Daoy (cell line): ENCODE results near the gene TBCE. TPM values are rescaled to one million over a fixed set of nuclear protein-coding genes. Genes with fewer than 3 reads are reported as not detected.

Experiments
- total RNA-seq: library from RNA; depleted of rRNA; stranded (reverse); fragments of >200 nt; shearing (Covaris generic); gene quantifications from 2 replicates; pipeline ENCODE4 v1.2.3, GENCODE V29; 2014; rRNA removed

The TBCE gene
- total RNA-seq, 1 experiment from 2014 or later, result 71.7 TPM

Other genes with a start within 250 kb of the TBCE start
- 73.2 and 86.1 TPM in 2 replicates for gene TOMM20, start 238.6 kb upstream of the TBCE start, total RNA-seq
- gene RBM34, start 206.2 kb upstream of the TBCE start, total RNA-seq, result 143 and 261 TPM in 2 replicates
- gene ARID4B, start 39.2 kb upstream of the TBCE start, total RNA-seq, result 18.7 and 22.9 TPM in 2 replicates
- 31.6 and 43.2 TPM in 2 replicates for gene GGPS1, start 38.9 kb upstream of the TBCE start, total RNA-seq
- 30.0 and 31.9 TPM in 2 replicates for gene B3GALNT2, start 137.0 kb downstream of the TBCE start, total RNA-seq